Ectodermal cell (in vitro differentiated cells): ENCODE results near the gene SLC1A2.

ENCODE experiments used
- H3K27ac ChIP-seq: 2 replicates; pipeline ENCODE4 v1.7.0; 2013; ENCODE audit warnings: mild to moderate bottlenecking, low read depth, low read length; ENCODE audit not compliant: insufficient read depth, poor library complexity, severe bottlenecking
- H3K27me3 ChIP-seq: 2 replicates; pipeline ENCODE4 v1.7.0; 2013; ENCODE audit warnings: mild to moderate bottlenecking, low read length; ENCODE audit not compliant: insufficient read depth, control insufficient read depth, poor library complexity, severe bottlenecking
- H3K36me3 ChIP-seq: one replicate; pipeline ENCODE4 v1.7.0; 2013; ENCODE audit warnings: low read length; ENCODE audit not compliant: control insufficient read depth, insufficient read depth
- H3K4me1 ChIP-seq: one replicate; pipeline ENCODE4 v1.7.0; 2013; ENCODE audit warnings: low read length; ENCODE audit not compliant: control insufficient read depth, insufficient read depth
- H3K4me3 ChIP-seq: 2 replicates; pipeline ENCODE4 v1.7.0; 2013; ENCODE audit warnings: low read depth, low read length, control low read depth; ENCODE audit not compliant: insufficient read depth
- H3K9me3 ChIP-seq: 2 replicates; pipeline ENCODE4 v1.7.0; 2013; ENCODE audit warnings: mild to moderate bottlenecking, low read length, moderate library complexity; ENCODE audit not compliant: control insufficient read depth
- WGBS, 2 experiments: methylation state at CpG; one replicate each; pipeline ENCODE4 v1.1.7; 2013; ENCODE audit warnings: missing lambda C conversion rate in 2 of 2; 5-methylcytosine and 5-hydroxymethylcytosine counted together

SLC1A2 gene

DNA sequence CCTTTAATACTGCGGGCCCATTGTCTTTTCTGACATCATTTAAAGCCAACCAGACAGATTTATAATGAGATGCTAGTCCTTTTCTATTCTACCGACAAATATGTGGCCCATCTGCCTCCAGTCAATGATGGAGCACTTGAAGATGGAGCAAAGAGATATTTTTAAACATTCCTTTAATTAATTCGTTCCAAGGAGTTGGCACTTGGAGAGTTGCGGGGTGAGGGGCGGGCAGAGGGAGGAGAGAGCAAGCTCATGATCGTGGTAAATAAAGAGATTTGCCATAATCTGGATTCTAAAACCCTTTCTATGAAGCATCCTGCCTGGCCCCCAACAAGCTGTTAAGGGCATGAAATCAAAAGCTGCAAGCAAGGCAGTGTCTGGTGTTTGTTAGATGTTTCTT lies 5.0 kb downstream of the SLC1A2 start:
- no peak overlapping the region for H3K27ac ChIP-seq
- peaks cover 43% of the 10 kb centered on the region for H3K27me3 ChIP-seq
- no peaks in the 10 kb centered on the region for H3K9me3 ChIP-seq
- no peak overlapping the region for H3K4me3 ChIP-seq
- no peaks in the 10 kb centered on the region for H3K36me3 ChIP-seq
- no peaks in the 10 kb centered on the region for H3K4me1 ChIP-seq
- WGBS, 2 experiments = 90 to 91% methylated on average over 6 of the region's 6 CpGs

DNA sequence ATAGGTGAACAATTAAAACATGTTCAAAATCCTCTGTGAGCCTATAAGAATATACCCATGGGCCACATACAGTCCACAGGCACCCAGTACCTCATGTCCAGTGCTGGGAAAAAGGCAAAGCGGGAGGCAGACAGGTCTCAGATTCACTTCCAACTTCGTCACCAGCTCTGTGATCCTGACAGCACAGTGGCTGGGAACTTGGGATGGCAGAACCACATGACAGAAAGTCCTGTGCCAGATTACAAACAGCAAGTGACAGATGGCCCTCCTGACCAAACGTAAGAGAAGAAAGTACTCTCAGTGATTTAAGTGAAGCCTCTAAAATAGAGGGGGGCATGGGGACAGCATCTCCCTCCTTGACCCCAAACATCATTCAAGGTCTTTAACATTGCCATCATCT lies 5.8 kb downstream of the SLC1A2 start:
- no peak overlapping the region for H3K4me3 ChIP-seq
- 90 to 96% methylated on average over 3 of the region's 3 CpGs for WGBS, 2 experiments
- no peaks in the 10 kb centered on the region for H3K4me1 ChIP-seq
- H3K27me3 ChIP-seq = peaks cover 36% of the 10 kb centered on the region
- no peaks in the 10 kb centered on the region for H3K36me3 ChIP-seq
- H3K9me3 ChIP-seq = no peaks in the 10 kb centered on the region
- no peak overlapping the region for H3K27ac ChIP-seq

DNA sequence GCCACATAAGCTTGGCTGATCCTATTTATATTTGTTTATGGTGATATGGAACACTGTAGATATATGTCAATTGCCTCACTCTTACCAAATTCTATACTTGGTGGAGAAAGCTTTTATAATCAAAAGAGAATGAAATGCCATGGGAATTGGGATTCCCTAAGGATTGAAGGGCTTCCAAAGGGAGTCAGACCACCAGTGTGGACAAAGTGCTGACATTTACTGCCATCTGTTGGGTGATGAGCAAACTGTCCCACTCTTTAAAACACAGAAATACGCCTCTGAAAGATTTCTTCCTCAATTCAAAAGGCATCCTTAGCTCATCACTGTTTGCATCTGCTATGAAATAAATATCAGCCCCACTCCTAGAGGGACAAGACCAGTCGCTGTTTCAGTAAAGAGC lies 7.1 kb downstream of the SLC1A2 start:
- Histone ChIP-seq H3K4me1 (no peaks in the 10 kb centered on the region), H3K27ac (no peak overlapping the region), H3K36me3 (no peaks in the 10 kb centered on the region), H3K9me3 (no peaks in the 10 kb centered on the region), H3K27me3 (peaks cover 23% of the 10 kb centered on the region), H3K4me3 (no peak overlapping the region)
- 72 to 75% methylated on average over 2 of the region's 2 CpGs for WGBS, 2 experiments

DNA sequence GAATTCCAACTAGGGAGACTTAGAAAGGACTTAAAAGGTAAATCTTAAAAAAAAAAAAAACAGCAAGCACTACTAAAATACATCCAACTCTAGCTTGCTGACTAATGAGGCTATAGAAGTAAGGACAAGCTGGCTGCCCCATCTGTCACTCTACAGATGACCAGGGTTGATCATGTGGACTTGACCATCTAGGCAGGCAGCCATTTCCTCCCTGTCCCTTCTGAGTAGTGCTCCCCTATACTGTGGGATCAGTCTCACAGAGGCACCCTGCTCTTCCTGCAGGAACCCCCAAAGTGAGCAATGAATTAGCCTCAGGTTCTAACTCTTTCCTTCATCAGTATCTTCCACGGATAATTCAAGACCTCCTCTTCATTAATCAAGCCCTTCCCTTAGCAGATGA lies 12.3 kb downstream of the SLC1A2 start:
- Histone ChIP-seq H3K36me3 (no peaks in the 10 kb centered on the region), H3K27me3 (no peaks in the 10 kb centered on the region), H3K9me3 (no peaks in the 10 kb centered on the region), H3K27ac (no peak overlapping the region), H3K4me3 (no peak overlapping the region), H3K4me1 (no peaks in the 10 kb centered on the region)
- WGBS, 2 experiments = 90% methylated on average over 1 of the region's 1 CpG

DNA sequence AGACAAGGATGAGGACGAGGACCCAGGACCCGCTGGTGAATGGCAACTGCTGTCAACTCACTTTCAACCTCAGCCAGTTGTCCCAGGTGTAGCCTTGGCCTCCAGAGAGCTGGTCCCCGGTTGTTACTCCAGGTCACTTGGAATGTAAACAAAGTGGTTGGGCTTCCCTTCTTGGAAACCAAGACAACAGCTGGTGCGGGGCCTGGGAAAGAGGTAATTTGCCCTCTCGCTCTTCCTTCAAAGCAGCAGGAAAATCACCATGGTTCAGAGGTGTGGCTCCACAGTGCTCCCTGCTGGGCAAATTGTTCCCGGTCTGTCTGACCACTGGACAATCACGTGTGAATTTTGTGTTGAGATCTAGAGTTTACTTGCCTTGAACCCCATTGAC lies 15.0 kb downstream of the SLC1A2 start:
- Histone ChIP-seq H3K27ac (no peak overlapping the region), H3K36me3 (no peaks in the 10 kb centered on the region), H3K4me3 (no peak overlapping the region), H3K27me3 (no peaks in the 10 kb centered on the region), H3K9me3 (no peaks in the 10 kb centered on the region), H3K4me1 (no peaks in the 10 kb centered on the region)
- 42 to 47% methylated on average over 7 of the region's 7 CpGs for WGBS, 2 experiments

DNA sequence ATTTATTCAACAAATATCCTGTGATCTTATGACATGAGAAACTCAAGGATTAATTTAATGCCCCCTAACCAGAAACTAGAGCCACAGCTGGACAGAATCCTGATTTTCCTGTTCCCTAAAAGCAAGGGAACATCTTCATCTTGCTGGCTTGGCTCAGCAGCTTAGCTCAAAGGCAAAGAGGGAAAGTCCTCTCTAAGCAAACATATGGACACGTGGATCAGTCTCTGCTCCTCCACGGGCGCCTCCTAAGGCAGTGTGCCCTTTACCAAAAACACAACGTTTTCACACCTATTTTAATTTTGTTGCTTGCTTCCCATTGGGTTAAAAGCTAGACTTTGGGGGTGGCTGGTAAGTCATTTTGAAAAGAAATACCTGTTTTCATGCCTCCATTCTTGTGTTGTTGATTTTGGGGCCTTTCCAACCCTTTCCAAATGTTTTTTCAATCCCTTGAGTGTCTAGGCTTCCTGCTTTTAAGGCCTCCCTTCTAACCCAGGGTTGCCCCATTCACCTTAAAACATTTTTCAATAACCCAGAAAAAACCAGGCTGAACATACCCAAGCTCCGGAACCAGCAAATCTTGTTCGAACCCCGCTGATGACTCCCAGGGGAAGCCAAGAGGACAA lies 15.5 kb downstream of the SLC1A2 start:
- 88 to 91% methylated on average over 7 of the region's 7 CpGs for WGBS, 2 experiments
- H3K4me1 ChIP-seq = no peaks in the 10 kb centered on the region
- no peaks in the 10 kb centered on the region for H3K36me3 ChIP-seq
- no peaks in the 10 kb centered on the region for H3K27me3 ChIP-seq
- H3K27ac ChIP-seq = no peak overlapping the region
- H3K9me3 ChIP-seq = no peaks in the 10 kb centered on the region
- H3K4me3 ChIP-seq = no peak overlapping the region

DNA sequence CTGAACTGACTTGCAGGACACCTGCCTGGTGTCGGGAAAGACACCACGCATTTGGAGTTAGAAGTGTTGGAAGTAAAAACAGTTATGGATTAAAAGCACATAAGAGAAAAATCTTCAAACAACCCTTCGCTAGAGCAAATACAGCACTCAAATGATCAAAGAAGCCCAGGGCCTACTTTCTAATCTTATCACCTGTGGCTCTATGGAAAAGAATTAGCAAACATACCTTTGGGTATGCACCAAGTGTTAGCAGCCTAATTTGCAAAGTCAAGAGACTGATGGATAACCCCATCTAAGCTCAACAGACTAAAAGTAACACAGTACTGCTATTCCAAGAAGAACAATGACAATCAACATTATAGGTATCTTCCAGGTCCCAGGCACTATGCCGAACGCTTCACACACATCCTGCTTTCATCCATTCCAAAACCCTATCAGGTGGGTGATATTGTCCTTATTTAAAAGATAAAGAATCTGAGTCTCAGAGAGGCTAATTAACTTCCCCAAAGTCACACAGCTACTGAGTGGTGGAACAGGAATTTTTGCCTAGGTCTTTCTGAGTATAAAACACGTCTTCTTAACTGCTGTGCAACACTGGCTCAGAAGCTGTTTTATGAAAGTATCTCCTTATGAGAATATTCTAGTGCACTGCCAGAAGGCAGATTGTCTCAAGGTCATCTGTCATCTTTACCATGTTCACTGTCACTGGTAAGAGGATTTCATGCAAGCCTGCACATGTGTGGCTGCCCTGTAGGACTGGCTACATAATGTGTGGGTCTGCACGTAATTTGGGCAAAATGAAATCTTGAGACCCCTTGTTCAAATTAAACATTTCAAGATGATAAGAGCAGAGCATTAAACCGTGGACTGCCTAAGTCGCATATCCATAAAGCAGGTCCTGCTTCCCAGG lies 16.4 kb downstream of the SLC1A2 start:
- WGBS, 2 experiments = 91 to 97% methylated on average over 8 to 9 of the region's 9 CpGs
- H3K4me1 ChIP-seq = no peaks in the 10 kb centered on the region
- no peaks in the 10 kb centered on the region for H3K27me3 ChIP-seq
- no peak overlapping the region for H3K27ac ChIP-seq
- H3K4me3 ChIP-seq = no peak overlapping the region
- no peaks in the 10 kb centered on the region for H3K9me3 ChIP-seq
- H3K36me3 ChIP-seq = no peaks in the 10 kb centered on the region

DNA sequence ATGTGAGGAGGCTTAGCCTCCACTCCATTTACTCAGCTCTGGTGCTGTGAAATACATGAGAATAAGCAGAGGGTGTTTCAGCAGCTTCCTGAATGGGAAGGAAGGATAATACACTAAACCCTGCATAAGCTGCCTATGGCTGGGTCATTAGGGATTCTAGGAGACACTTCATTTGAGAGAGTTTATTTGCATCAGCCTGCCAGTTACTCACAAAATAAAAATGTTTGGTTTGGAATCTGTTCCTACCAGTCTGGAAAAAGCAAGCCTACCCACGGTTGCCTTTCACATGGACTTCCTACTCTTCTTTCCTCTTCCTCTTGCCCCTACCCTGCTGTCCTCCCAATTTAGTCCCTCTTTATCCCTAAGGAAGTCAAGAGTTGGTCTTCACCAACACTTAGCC lies 20.5 kb downstream of the SLC1A2 start:
- H3K4me1 ChIP-seq = no peaks in the 10 kb centered on the region
- no peaks in the 10 kb centered on the region for H3K36me3 ChIP-seq
- no peaks in the 10 kb centered on the region for H3K27me3 ChIP-seq
- H3K9me3 ChIP-seq = no peaks in the 10 kb centered on the region
- no peak overlapping the region for H3K4me3 ChIP-seq
- WGBS, 2 experiments = 92 to 94% methylated on average over 1 of the region's 1 CpG
- H3K27ac ChIP-seq = no peak overlapping the region

DNA sequence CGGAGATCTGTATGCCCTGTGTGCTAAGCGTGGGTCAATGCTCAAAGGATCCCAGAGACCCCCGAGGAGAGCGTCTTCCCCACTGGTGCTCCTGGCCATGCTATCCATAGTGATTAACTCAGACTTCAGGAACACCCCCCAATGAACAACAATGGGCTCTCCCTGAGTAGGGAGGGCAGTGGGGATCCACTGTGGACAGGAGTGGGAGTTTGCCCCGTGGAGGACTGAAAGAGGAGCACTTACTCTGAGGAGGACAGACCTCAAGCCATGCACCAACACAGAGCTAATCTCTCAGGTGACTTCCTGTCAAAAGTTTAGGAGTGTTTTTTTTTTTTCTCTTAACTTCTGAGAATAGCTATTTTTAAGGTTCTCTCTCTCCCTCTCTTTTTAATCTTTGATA lies 24.4 kb downstream of the SLC1A2 start:
- WGBS, 2 experiments = 95 to 97% methylated on average over 5 of the region's 5 CpGs

DNA sequence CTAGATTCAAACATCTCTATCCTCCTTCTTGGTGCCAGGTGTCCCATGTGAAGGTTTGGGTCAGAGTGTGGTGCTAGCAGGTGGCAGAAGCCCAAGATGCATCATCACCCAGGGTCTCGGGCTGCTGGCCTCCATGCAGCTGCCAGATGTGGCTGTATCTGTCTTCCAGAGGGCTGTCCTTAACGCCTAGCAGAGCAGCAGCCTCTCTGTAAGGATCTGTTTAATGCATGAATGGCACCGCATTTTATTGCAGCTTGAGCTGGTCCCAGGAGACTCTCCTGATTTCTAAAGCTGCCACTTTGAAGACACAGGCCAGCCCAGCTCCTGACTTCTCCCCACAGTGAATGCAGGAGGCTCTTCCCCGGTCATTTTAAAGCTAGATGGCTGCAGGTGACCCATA lies 26.3 kb downstream of the SLC1A2 start:
- Histone ChIP-seq H3K4me3 (no peak overlapping the region), H3K4me1 (no peaks in the 10 kb centered on the region), H3K36me3 (no peaks in the 10 kb centered on the region), H3K27ac (no peak overlapping the region), H3K9me3 (no peaks in the 10 kb centered on the region), H3K27me3 (no peaks in the 10 kb centered on the region)
- WGBS, 2 experiments = 82 to 84% methylated on average over 4 of the region's 4 CpGs

More for the DNA sequence above, 24.4 kb downstream of the SLC1A2 start:
- Histone ChIP-seq H3K27ac (no peak overlapping the region), H3K4me1 (no peaks in the 10 kb centered on the region), H3K4me3 (no peak overlapping the region), H3K27me3 (no peaks in the 10 kb centered on the region), H3K36me3 (no peaks in the 10 kb centered on the region), H3K9me3 (no peaks in the 10 kb centered on the region)
